ENCODE data around the gene ZNF548.

GRCh38 chr19:57366776-57367175 is 22.9 kb upstream of the ZNF548 start:
- TF ChIP-seq, protein P1, sequence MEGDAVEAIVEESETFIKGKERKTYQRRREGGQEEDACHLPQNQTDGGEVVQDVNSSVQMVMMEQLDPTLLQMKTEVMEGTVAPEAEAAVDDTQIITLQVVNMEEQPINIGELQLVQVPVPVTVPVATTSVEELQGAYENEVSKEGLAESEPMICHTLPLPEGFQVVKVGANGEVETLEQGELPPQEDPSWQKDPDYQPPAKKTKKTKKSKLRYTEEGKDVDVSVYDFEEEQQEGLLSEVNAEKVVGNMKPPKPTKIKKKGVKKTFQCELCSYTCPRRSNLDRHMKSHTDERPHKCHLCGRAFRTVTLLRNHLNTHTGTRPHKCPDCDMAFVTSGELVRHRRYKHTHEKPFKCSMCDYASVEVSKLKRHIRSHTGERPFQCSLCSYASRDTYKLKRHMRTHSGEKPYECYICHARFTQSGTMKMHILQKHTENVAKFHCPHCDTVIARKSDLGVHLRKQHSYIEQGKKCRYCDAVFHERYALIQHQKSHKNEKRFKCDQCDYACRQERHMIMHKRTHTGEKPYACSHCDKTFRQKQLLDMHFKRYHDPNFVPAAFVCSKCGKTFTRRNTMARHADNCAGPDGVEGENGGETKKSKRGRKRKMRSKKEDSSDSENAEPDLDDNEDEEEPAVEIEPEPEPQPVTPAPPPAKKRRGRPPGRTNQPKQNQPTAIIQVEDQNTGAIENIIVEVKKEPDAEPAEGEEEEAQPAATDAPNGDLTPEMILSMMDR (conservative IDR thresholded peaks at IDR 0.05) = no peak
- no peak for TF ChIP-seq EZH2 (IDR thresholded peaks at IDR 0.05; ENCODE audit: low read depth)

Measured in PC-9 (cell line).